SK-N-SH (cell line): Measurements from ENCODE around the gene RCSD1. TPM values are rescaled to one million over a fixed set of nuclear protein-coding genes. Genes with fewer than 3 reads are reported as not detected.

Experiments used
- CTCF ChIA-PET: fragments of 300-600, 350-600 bp; formaldehyde crosslinking; extraction: SDS; loops from one replicate; lab custom pipeline; 2021; lab: Yijun Ruan, JAX
- POLR2A ChIA-PET: fragments of 350-600 bp; sonication (Branson Sonifier 250); formaldehyde crosslinking; extraction: SDS; loops from one replicate; lab custom pipeline; 2020; ENCODE audit warnings: antibody characterized with exemption, inconsistent platforms; lab: Yijun Ruan, JAX
- DNase-seq: peaks from one replicate; pipeline ENCODE4 v3.0.0; 2012
- H2AFZ ChIP-seq: fragments of 200-600 bp; sonication (generic); 2 replicates; pipeline ENCODE4 v1.8.1; 2016; ENCODE audit warnings: antibody characterized with exemption, mild to moderate bottlenecking, low read depth
- H3F3A ChIP-seq: fragments of 200-600 bp; sonication (generic); replicated peaks from 2 replicates; pipeline ENCODE3; 2016; ENCODE audit warnings: antibody characterized with exemption, mild to moderate bottlenecking; ENCODE audit not compliant: insufficient read depth
- H3K27ac ChIP-seq, 2 experiments: fragments of 200-500 bp in 1 of 2; fragments of 200-600 bp in 1 of 2; sonication (Bioruptor generic) in 1 of 2; sonication (generic), shearing (Covaris generic) in 1 of 2; 2 replicates each; pipeline versions ENCODE4 v1.5.1 to v1.6.1; 2014 to 2016; ENCODE audit warnings: low read depth in 2 of 2, inconsistent platforms in 1 of 2, low read length in 1 of 2, mild to moderate bottlenecking in 1 of 2, mixed read lengths in 1 of 2
- H3K27me3 ChIP-seq: fragments of 200-600 bp; sonication (generic), shearing (Covaris generic); 2 replicates; pipeline ENCODE4 v1.6.1; 2016; ENCODE audit warnings: mixed run types; ENCODE audit not compliant: insufficient read depth
- H3K36me3 ChIP-seq, 2 experiments: fragments of 200-500 bp in 1 of 2; fragments of 200-600 bp in 1 of 2; sonication (Bioruptor generic) in 1 of 2; sonication (generic) in 1 of 2; replicated peaks in 1 of 2; 2 replicates each; pipeline versions ENCODE3 to v1.5.1; 2014 to 2016; ENCODE audit warnings: low read length in 1 of 2, mild to moderate bottlenecking in 1 of 2; ENCODE audit not compliant: insufficient read depth in 2 of 2, control insufficient read depth in 1 of 2
- H3K4me1 ChIP-seq, 2 experiments: fragments of 200-500 bp in 1 of 2; fragments of 200-600 bp in 1 of 2; sonication (Bioruptor generic) in 1 of 2; sonication (generic), shearing (Covaris generic) in 1 of 2; 2 replicates each; pipeline versions ENCODE4 v1.5.1 to v1.6.1; 2014 to 2016; ENCODE audit warnings: low read depth in 1 of 2, low read length in 1 of 2, mixed run types in 1 of 2; ENCODE audit not compliant: insufficient read depth in 2 of 2, control insufficient read depth in 1 of 2
- H3K4me2 ChIP-seq: fragments of 200-600 bp; sonication (generic), shearing (Covaris generic); 2 replicates; pipeline ENCODE4 v1.6.1; 2017; ENCODE audit warnings: mixed run types
- H3K4me3 ChIP-seq, 2 experiments: fragments of 200-500 bp in 1 of 2; fragments of 200-600 bp in 1 of 2; sonication (Bioruptor generic) in 1 of 2; sonication (generic), shearing (Covaris generic) in 1 of 2; 2 replicates each; pipeline versions ENCODE4 v1.5.1 to v1.8.1; 2014 to 2016; ENCODE audit warnings: low read depth in 2 of 2, inconsistent platforms in 1 of 2, low read length in 1 of 2, mild to moderate bottlenecking in 1 of 2, mixed read lengths in 1 of 2, moderate library complexity in 1 of 2
- H3K79me2 ChIP-seq: fragments of 200-600 bp; sonication (generic); 2 replicates; pipeline ENCODE4 v1.8.1; 2017; ENCODE audit warnings: mild to moderate bottlenecking; ENCODE audit not compliant: insufficient read depth
- H3K9ac ChIP-seq: fragments of 200-600 bp; sonication (generic); 2 replicates; pipeline ENCODE4 v1.6.1; 2017; ENCODE audit warnings: mixed run types
- H3K9me2 ChIP-seq: fragments of 200-600 bp; sonication (generic); 2 replicates; pipeline ENCODE4 v1.6.1; 2017; ENCODE audit warnings: mixed run types
- H3K9me3 ChIP-seq: fragments of 200-600 bp; sonication (generic); 2 replicates; pipeline ENCODE4 v1.6.1; 2017; ENCODE audit warnings: mixed run types, mild to moderate bottlenecking, moderate library complexity
- H4K20me1 ChIP-seq: fragments of 200-600 bp; sonication (generic); 2 replicates; pipeline ENCODE4 v1.6.1; 2017; ENCODE audit warnings: mild to moderate bottlenecking, mixed run types; ENCODE audit not compliant: insufficient read depth
- EP300 ChIP-seq, 2 experiments: IDR thresholded peaks; 2 replicates each; pipeline versions ENCODE4 v1.4.0 to v1.6.1; 2012; ENCODE audit warnings: borderline replicate concordance in 1 of 2, low read depth in 1 of 2, low read length in 1 of 2
- FOXJ3 ChIP-seq: sonication (generic); formaldehyde crosslinking; IDR thresholded peaks from 2 replicates; pipeline ENCODE4 v1.5.1; 2020; ENCODE audit warnings: mild to moderate bottlenecking, missing genetic modification reagents
- FOXM1 ChIP-seq: IDR thresholded peaks from 2 replicates; pipeline ENCODE4 v1.4.0; 2012; ENCODE audit warnings: low read depth, mild to moderate bottlenecking
- GATA2 ChIP-seq: sonication (generic); formaldehyde crosslinking; IDR thresholded peaks from 2 replicates; pipeline ENCODE4 v1.5.0; 2020; ENCODE audit warnings: mild to moderate bottlenecking, missing genetic modification reagents
- JUND ChIP-seq: IDR thresholded peaks from 2 replicates; pipeline ENCODE4 v1.4.0; 2012
- NRF1 ChIP-seq: IDR thresholded peaks from 2 replicates; pipeline ENCODE4 v1.6.1; 2012; ENCODE audit warnings: low read depth, mild to moderate bottlenecking, low read length
- RAD21 ChIP-seq: IDR thresholded peaks from 2 replicates; pipeline ENCODE4 v1.6.1; 2012; ENCODE audit warnings: mild to moderate bottlenecking, low read length
- RXRA ChIP-seq: IDR thresholded peaks from 2 replicates; pipeline ENCODE4 v1.4.0; 2012; ENCODE audit warnings: low read depth, mild to moderate bottlenecking, borderline replicate concordance
- TAF1 ChIP-seq: IDR thresholded peaks from 2 replicates; pipeline ENCODE4 v1.6.1; 2012; ENCODE audit warnings: low read depth, mild to moderate bottlenecking, low read length, moderate library complexity, borderline replicate concordance
- YY1 ChIP-seq: IDR thresholded peaks from 2 replicates; pipeline ENCODE4 v1.4.0; 2012; ENCODE audit warnings: low read depth, mild to moderate bottlenecking
- WGBS: methylation state at CpG from one replicate; pipeline ENCODE4 v1.1.6; 2017; ENCODE audit warnings: low lambda C conversion rate; 5-methylcytosine and 5-hydroxymethylcytosine counted together
- polyA plus RNA-seq, 3 experiments: library from polyadenylated mRNA; depleted of rRNA; stranded (reverse); fragments of >200 nt; gene quantifications; 2 replicates each; pipeline ENCODE4 v1.2.3, GENCODE V29; 2012
- TF ChIP-seq, protein P1 (sequence below): IDR thresholded peaks from 2 replicates; pipeline ENCODE4 v1.4.0; 2012; ENCODE audit warnings: low read depth, borderline replicate concordance
- TF ChIP-seq, protein P2 (sequence below): IDR thresholded peaks from 2 replicates; pipeline ENCODE4 v1.4.0; 2012; ENCODE audit warnings: low read depth
- TF ChIP-seq, protein P3 (sequence below): fragments of 150-350 bp; IDR thresholded peaks from 2 replicates; pipeline ENCODE4 v1.6.1; 2017; ENCODE audit warnings: antibody characterized with exemption, low read length, low read depth, borderline replicate concordance
- TF ChIP-seq, protein P4 (sequence below): IDR thresholded peaks from 2 replicates; pipeline ENCODE4 v1.4.0; 2012; ENCODE audit warnings: low read depth, borderline replicate concordance

Gene RCSD1
- polyA plus RNA-seq, 1 of the 3 experiments (the other 2 are of a cell fraction) = 0.02 TPM

DNA sequence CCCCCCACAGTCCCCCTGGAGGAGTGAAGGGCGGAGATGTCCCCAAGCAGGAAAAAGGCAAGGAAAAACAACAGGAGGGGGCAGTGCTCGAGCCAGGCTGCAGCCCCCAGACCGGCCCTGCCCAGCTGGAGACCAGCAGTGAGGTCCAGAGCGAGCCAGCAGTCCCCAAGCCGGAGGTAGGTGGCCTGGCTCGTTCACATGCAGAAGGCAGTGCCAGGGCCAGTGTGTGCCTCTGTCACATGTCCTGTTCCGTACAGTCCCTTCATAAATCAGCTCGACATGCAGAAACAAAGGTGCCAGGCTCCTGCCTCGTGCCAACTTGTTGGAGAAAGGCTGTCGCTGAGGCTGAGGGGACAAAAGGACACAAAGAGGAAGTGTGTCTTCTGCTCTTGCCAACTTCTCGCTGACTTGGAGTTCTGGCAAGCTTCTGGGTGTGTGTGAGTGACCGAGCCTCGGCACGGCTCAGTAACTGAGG lies 67.7 kb downstream of the RCSD1 start:
- H3K4me2 ChIP-seq = no peak overlapping the region
- TF ChIP-seq, protein P1, sequence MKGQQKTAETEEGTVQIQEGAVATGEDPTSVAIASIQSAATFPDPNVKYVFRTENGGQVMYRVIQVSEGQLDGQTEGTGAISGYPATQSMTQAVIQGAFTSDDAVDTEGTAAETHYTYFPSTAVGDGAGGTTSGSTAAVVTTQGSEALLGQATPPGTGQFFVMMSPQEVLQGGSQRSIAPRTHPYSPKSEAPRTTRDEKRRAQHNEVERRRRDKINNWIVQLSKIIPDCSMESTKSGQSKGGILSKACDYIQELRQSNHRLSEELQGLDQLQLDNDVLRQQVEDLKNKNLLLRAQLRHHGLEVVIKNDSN = no peak
- TF ChIP-seq NRF1 (no peak), EP300 (IDR thresholded peaks at IDR 0.05; ENCODE audit: borderline replicate concordance in 1 of 2, low read depth in 1 of 2, low read length in 1 of 2) (no peak), RXRA (no peak), RAD21 (no peak), TAF1 (no peak), YY1 (no peak), FOXM1 (no peak)
- TF ChIP-seq, protein P2, sequence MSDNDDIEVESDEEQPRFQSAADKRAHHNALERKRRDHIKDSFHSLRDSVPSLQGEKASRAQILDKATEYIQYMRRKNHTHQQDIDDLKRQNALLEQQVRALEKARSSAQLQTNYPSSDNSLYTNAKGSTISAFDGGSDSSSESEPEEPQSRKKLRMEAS = no peak
- TF ChIP-seq, protein P3, sequence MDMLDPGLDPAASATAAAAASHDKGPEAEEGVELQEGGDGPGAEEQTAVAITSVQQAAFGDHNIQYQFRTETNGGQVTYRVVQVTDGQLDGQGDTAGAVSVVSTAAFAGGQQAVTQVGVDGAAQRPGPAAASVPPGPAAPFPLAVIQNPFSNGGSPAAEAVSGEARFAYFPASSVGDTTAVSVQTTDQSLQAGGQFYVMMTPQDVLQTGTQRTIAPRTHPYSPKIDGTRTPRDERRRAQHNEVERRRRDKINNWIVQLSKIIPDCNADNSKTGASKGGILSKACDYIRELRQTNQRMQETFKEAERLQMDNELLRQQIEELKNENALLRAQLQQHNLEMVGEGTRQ = no peak
- no peaks in the 10 kb centered on the region for H3K4me1 ChIP-seq
- no peak overlapping the region for H3K9ac ChIP-seq
- no peaks in the 10 kb centered on the region for H3K9me3 ChIP-seq
- no peaks in the 10 kb centered on the region for H3F3A ChIP-seq
- WGBS = 76% methylated on average over 10 of the region's 14 CpGs
- no peaks in the 10 kb centered on the region for H4K20me1 ChIP-seq
- no peak overlapping the region for H2AFZ ChIP-seq
- H3K79me2 ChIP-seq = no peaks in the 10 kb centered on the region
- no peaks in the 10 kb centered on the region for H3K36me3 ChIP-seq
- no peak overlapping the region for H3K4me3 ChIP-seq
- ChIA-PET POLR2A (no interaction called here), CTCF (interaction anchor here (1.0 to 2.1 kb wide), 3 partner anchors 10 to 103 kb away, joined by 3 to 21 read pairs (median 5); no protein-coding TSS in a partner anchor)
- H3K27me3 ChIP-seq = no peaks in the 10 kb centered on the region; the same call in 1 of the 2 replicates
- no peak overlapping the region for H3K27ac ChIP-seq
- H3K9me2 ChIP-seq = no peaks in the 10 kb centered on the region
- DNase-seq = no peak

DNA sequence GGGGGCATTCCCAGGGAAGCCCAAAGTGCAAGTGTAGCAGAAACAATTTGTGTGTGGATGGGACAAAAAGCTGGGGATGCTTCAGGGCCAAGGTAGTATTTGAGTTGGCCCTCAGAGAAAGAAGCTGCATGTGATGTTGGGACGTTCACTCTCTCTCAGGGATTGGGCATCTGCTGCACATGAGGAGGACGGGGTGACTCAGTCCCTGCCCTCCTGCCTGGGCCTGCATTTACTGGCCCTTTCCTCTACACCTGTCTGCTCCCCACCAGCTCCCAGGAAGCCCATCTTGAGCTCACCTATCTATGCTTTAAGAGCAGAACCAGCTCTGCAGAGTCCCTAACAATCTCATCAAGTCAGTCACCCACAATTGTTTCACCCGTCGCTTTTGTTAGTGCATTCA lies 68.3 kb downstream of the RCSD1 start:
- Histone ChIP-seq H3K27ac (no peak overlapping the region), H3K36me3 (no peaks in the 10 kb centered on the region), H3K4me1 (no peaks in the 10 kb centered on the region), H3K4me2 (no peak overlapping the region)
- no peak for TF ChIP-seq FOXJ3
- no peak for TF ChIP-seq GATA2 (CRISPR knock-in tag)
- TF ChIP-seq, protein P2 = no peak
- no peak for TF ChIP-seq JUND
- TF ChIP-seq, protein P3 = no peak
- TF ChIP-seq, protein P4, sequence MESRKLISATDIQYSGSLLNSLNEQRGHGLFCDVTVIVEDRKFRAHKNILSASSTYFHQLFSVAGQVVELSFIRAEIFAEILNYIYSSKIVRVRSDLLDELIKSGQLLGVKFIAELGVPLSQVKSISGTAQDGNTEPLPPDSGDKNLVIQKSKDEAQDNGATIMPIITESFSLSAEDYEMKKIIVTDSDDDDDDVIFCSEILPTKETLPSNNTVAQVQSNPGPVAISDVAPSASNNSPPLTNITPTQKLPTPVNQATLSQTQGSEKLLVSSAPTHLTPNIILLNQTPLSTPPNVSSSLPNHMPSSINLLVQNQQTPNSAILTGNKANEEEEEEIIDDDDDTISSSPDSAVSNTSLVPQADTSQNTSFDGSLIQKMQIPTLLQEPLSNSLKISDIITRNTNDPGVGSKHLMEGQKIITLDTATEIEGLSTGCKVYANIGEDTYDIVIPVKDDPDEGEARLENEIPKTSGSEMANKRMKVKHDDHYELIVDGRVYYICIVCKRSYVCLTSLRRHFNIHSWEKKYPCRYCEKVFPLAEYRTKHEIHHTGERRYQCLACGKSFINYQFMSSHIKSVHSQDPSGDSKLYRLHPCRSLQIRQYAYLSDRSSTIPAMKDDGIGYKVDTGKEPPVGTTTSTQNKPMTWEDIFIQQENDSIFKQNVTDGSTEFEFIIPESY = no peak
- TF ChIP-seq, all 33 proteins: peak for 0
- no peak overlapping the region for H3K9ac ChIP-seq
- H3K4me3 ChIP-seq = no peak overlapping the region
- ChIA-PET POLR2A (interaction anchor here (0.6 kb wide), 1 partner anchor 18 kb away, joined by 3 read pairs; no protein-coding TSS in a partner anchor), CTCF (interaction anchor here (0.8 to 2.1 kb wide), 4 partner anchors 10 to 105 kb away, joined by 3 to 21 read pairs (median 4); no protein-coding TSS in a partner anchor)
- H3F3A ChIP-seq = no peaks in the 10 kb centered on the region
- H2AFZ ChIP-seq = no peak overlapping the region
- no peaks in the 10 kb centered on the region for H3K9me2 ChIP-seq
- no peaks in the 10 kb centered on the region for H3K9me3 ChIP-seq
- WGBS = 78% methylated on average over 4 of the region's 4 CpGs
- DNase-seq = no peak
- H4K20me1 ChIP-seq = no peaks in the 10 kb centered on the region
- no peaks in the 10 kb centered on the region for H3K79me2 ChIP-seq
- H3K27me3 ChIP-seq = peaks cover 4% of the 10 kb centered on the region; the same call in 1 of the 2 replicates
